ENCODE results near the gene PTPN23.

GRCh38 chr3:47362701-47363100, 18.1 kb upstream of the PTPN23 start:
- TF ChIP-seq CTCF (IDR thresholded peaks at IDR 0.05; ENCODE audit: insufficient read depth, low read depth, low read length) (no peak), EZH2 (IDR thresholded peaks at IDR 0.05; ENCODE audit: insufficient read depth, low read length) (no peak)

All from astrocyte (in vitro differentiated cells and primary cell).